Left ventricle myocardium superior (tissue), 1 donor: Measurements from ENCODE around the gene ST3GAL6. TPM values are rescaled to one million over a fixed set of nuclear protein-coding genes. Genes with fewer than 3 reads are reported as not detected.

ENCODE experiments used
- ATAC-seq: fragments of 200-7000 bp; cut with Tn5 transposase; one replicate; pipeline ENCODE4 v1.9.1; 2020; ENCODE audit warnings: mild to moderate bottlenecking, moderate library complexity
- DNase-seq: peaks from one replicate; pipeline ENCODE4 v3.0.0-alpha.2; 2020
- intact Hi-C: fragments of 100-400 bp; cut with micrococcal nuclease; formaldehyde crosslinking; loops from one replicate; pipeline ENCODE4 v1.11.0; 2022
- total RNA-seq: library from RNA; stranded (reverse); fragmentation: NEBNext Ultra II Directional; extraction: Animal tissue kit (Norgen Biotek cat#: 25700); gene quantifications from one replicate; pipeline ENCODE4 v1.2.1, GENCODE V29; 2021
- donor health status: DM: no; HTN: yes; CAD: no; lungs with severe emphysema.

The ST3GAL6 gene
- total RNA-seq, 1 donor from 2014 or later: 27.0 TPM

DNA sequence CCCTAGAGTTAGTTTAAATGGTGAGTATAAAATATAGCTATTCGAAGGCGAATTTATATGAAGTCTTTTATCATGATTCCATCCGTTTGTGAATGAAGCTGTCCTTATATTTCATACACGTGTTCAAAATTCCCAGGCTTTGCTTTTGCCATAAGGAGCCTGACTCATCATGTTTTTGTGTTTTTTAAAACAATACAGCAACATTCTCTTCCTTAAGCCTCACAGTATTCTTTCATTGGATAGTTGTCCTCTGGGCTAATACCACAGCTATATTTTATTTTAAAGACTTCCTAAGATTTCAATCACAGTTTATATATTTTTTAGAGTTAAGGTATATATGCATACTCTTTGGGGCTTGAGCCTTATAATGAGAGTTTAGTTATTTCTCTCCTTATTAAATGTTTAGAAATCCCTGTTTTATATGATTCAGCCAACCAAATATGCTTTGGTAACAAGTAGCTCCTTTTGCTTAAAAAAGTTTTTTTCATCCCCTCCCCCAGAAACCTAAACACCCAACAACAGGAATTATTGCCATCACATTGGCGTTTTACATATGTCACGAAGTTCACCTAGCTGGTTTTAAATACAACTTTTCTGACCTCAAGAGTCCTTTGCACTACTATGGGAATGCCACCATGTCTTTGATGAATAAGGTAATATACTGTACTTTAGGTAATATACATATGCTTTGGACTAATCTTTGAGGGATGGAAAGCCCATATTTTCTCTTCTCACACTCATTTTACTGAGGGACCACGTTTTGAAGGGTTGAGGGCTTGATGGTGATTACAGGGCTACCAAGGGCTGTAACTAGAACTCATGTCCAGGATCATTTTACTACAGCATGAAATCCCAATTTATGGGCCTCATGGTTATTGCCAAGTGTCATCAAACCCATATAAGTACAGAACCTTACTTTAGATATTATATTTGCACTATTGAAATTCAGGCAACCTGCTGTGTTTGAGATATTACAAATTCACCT lies 28.5 kb downstream of the ST3GAL6 start:
- DNase-seq: no peak
- no peak for ATAC-seq
- intact Hi-C loops: no loop called here

DNA sequence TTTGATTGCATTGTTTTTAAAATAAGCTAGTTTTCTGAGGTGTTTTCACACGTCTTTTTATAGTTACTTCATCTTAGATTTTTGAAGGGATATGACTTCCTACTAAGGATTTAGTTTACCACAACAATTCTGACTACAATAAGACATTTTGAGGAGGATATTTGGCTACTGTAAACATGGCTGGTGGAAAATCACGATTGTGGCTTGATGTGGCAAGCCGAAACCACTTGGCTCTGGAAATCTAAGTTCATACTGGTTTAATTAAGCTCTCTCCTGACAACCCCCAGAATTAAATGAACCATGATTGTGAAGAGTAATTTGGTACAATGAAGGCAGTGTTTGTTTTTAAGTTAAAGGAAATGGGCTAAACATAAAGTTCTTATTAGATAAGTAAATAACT lies 30.8 kb downstream of the ST3GAL6 start:
- no peak for DNase-seq
- intact Hi-C loops: no loop called here
- ATAC-seq: no peak

GRCh38 chr3:98796334-98796733 lies 33.2 kb downstream of the ST3GAL6 start:
- ATAC-seq: no peak
- intact Hi-C loops: no loop called here

DNA sequence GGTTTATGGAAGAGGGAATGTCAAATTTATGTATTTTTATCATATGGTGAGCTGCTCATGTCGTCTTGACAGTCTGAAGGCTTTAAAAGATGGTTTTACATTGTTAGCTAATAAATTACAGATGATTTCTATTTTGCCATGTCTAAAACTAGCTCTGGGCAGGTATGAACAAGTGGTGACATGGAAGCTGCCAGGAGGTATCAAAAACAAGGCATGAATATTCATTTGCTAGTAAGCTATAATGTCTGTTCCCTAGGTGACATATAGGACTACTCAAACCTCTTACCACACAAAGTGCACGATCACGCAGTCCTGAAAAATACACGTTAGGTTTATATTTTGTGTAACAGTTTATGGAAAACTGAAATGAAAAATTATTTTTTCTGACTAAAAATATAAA lies 34.8 kb downstream of the ST3GAL6 start:
- DNase-seq (no peak), ATAC-seq (no peak)
- intact Hi-C loops: no loop called here

More at GRCh38 chr3:98796334-98796733, 33.2 kb downstream of the ST3GAL6 start:
- DNase-seq: no peak

- ATAC-seq (peak; percentile 49), DNase-seq (no peak)
- intact Hi-C loops: no loop called here
Observed at GRCh38 chr3:98798820-98799219, 35.7 kb downstream of the ST3GAL6 start.

- ATAC-seq: no peak
Observed at GRCh38 chr3:98799479-98799878, 36.3 kb downstream of the ST3GAL6 start.

DNA sequence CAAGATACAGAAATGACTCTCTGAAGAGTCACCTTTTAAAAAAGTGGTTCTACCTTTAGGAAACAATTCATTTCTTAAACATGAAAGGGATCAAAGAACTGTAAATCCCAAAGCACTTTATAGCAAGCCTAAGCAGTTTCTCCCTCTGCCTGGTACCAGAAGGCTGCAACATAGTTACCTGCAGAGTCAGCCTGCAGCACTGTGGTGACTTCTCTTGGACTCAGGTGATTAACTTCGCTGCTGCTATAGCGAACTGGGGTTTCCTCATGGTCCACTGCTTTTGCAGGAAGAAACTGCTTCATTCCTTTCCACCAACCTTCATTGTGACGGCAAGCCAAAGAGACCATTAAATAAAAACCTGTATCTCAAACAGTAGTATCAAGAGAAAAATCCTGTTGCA lies 37.3 kb downstream of the ST3GAL6 start:
- ATAC-seq: no peak
- DNase-seq: no peak
- intact Hi-C loops: no loop called here

More at GRCh38 chr3:98799479-98799878, 36.3 kb downstream of the ST3GAL6 start:
- no peak for DNase-seq
- intact Hi-C loops: no loop called here

- no peak for DNase-seq
- ATAC-seq: peak; percentile 23
- intact Hi-C loops: no loop called here
Observed at GRCh38 chr3:98801043-98801747, 38.1 kb downstream of the ST3GAL6 start.

DNA sequence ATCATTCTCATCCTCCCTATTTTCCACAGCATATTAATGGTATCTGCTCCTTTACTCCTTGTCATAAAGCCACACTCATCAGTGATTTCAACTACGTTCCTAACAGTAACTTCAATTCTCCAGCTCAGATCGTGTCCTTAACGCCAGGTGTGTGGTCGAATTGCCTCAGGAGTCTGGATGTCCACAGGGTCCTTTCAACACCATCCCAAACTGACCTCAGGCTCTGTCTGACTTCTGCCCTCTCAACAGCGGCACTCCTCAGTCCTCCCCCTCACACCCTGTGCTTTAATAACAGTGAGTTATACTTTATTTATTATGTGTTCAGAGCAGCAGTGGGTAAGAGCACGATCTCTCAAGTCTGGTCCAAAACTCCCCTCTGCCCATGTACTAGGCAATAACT lies 42.4 kb downstream of the ST3GAL6 start:
- DNase-seq (no peak), ATAC-seq (no peak)
- intact Hi-C loops: no loop called here

- intact Hi-C loops: no loop called here
- no peak for ATAC-seq
- no peak for DNase-seq
Observed at GRCh38 chr3:98806521-98806920, 43.4 kb downstream of the ST3GAL6 start.

DNA sequence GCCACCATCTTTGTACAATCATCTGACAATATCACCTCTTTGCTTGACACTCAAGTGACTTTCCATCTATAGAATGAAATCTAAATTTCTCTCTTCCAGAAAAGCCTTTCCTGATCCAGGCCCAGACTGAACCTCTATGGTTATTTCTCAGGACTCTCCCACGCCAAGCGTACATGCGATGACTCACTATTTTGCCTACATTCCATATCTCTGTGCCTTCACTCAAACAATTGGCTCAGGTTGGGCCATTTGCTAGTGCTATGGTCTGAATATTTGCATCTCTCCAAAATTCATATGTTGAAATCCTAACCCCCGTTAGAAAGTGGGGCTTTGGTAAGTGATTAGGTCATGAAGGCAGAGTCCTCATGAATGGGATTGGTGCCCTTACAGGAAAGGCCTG lies 43.9 kb downstream of the ST3GAL6 start:
- no peak for ATAC-seq
- intact Hi-C loops: no loop called here
- DNase-seq: no peak

DNA sequence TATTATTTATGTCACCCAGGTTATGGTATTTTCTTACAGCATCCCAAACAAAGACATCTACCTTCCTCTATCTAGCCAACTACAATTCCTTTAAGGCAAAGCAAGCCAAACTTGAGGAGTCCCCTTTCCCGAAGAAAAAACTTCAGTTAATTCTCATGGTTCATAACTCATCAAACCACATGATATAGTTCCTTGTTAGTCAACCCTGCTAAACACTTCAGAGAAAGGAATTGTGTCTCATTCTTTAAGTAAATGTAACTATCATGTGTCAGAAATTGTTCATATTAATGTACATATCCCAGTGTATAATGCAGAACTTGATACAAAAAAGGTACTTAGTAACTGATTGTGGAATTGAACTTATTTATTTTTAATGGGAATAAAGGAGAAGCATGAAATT lies 44.4 kb downstream of the ST3GAL6 start:
- ATAC-seq (no peak), DNase-seq (no peak)
- intact Hi-C loops: no loop called here

GRCh38 chr3:98808071-98808470 lies 44.9 kb downstream of the ST3GAL6 start:
- ATAC-seq: no peak
- DNase-seq: no peak
- intact Hi-C loops: no loop called here

- ATAC-seq (peak; percentile 89), DNase-seq (peak; percentile 43)
- intact Hi-C loops: no loop called here
Observed at GRCh38 chr3:98809557-98809956, 46.4 kb downstream of the ST3GAL6 start.

DNA sequence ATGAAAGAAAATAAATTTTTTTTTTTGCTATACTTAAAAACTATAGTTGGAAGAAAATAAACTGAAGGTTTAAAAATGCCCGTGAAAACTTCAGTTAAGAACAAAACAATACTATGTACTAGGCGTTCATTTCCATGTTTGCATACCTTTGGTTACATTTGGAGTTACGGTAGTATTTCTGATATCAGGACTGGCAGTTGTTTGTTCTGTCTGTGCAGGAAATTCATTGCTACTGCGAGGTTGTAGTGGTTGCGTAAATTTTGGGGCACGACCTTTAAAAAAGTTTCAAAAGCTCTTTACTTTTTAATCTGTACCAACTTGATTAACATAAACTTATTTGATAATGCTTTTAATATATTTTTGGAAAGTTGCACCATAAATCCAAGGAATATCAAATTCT lies 47.9 kb downstream of the ST3GAL6 start:
- intact Hi-C loops: loop anchor here (10.0 kb wide), 1 partner anchor 884 kb away; no protein-coding TSS in a partner anchor
- ATAC-seq: no peak
- DNase-seq: no peak

DNA sequence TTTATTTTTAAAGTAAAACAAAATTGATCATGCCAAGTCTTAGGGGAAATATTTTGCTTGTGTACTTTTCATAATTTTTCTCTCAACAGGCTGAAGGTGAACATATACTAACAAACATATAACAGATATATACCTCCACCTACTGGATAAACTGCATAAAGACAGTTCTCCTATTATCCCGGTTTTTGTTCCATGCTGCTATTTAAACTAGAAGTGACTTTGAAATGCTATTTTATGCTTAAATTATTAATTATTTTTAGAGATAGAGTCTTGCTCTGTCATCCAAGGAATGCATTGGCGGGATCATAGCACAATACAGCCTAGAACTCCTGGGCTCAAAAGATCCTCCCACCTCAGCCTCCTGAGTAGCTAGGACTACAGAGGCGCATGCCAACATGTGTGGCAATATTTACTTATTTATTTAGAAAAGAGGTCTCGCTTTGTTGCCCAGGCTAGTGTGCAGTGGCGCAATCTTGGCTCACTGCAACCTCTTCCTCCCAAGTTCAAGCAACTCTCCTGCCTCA lies 49.8 kb downstream of the ST3GAL6 start:
- peak; percentile 51 for ATAC-seq
- no peak for DNase-seq
- intact Hi-C loops: loop anchor here (2.0 to 10.0 kb wide), 2 partner anchors 210 to 882 kb away; no protein-coding TSS in a partner anchor

DNA sequence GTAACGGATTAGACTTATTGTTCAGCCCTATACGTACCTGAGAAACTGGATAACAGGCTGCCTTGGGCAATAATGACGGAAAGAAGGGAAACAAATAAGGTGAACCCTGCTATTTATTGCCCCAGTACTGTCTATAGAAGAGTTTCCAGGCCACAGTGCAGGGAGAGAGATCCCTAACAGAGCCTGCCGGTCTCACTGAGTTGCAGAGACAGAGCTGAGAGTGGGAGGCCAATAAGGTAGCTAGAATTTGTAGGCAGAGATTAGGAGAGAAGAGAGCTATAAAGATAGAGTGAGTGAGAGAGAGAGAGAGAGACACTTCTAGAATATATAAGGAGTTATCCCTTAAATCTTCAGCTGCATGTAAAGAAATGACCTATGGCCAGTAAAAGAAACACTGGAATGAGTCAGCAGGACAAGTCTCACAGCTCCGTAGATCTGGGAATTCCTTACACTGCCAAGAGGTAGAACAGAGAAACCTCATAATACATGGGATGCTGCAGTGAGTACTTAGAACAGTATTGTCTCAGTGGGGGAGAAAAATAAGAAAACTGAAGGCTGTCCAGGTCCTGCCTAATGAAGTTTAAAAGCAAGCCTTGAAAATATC lies 51.8 kb downstream of the ST3GAL6 start:
- ATAC-seq (peak; percentile 37), DNase-seq (no peak)
- intact Hi-C loops: loop anchor here (10.0 kb wide), 1 partner anchor 880 kb away; no protein-coding TSS in a partner anchor

DNA sequence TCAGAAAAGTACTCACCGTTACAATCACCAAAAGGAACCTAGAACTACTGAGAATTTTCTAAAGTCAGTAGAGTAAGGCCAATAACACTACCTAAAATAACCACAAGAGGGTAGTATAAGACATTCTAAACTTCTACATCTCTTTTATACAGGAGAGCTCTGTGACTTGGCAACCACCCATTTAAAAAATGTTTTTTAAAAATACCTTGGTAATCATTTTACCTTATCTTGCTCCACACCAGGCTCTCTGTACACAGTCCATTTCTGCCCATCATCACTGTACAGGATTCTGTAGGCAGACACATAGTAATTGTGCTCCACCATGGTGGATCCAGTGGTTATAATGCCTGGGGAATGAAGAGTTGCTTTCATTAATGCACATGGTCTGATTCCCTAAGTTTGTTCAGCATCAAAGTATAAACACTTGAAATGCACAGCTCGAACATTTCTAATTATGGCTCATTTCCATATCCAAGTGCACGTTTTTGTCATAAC lies 54.5 kb downstream of the ST3GAL6 start:
- ATAC-seq: peak; percentile 84
- intact Hi-C loops: loop anchor here (1.0 to 10.0 kb wide), 2 partner anchors 177 to 877 kb away; no protein-coding TSS in a partner anchor
- no peak for DNase-seq

DNA sequence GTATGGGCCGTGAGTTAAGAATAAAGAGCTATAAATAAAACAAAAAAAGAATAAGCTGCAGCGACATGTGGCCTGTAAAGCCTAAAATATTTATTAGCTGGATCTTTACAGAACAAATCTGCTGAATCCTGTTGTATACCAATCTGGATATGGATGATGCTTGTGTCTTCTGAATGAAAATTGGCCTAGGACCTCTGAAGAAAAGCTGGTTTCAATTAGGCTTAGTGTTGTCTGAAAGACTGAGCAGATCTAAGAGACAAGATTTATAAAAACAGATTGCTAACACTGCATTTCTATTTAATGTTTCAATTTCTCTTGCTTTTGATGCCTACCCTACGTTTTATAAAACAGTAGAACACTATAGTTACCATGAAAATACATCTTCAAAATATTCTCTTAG lies 57.9 kb downstream of the ST3GAL6 start:
- intact Hi-C loops: no loop called here
- ATAC-seq (no peak), DNase-seq (no peak)
